Epithelial cell of proximal tubule (primary cell): ENCODE measurements around the gene ZNF789. TPM values are rescaled to one million over a fixed set of nuclear protein-coding genes. Genes with fewer than 3 reads are reported as not detected.

ENCODE experiments used
- DNase-seq: peaks from one replicate; pipeline ENCODE4 v3.0.0-alpha.2; 2011; ENCODE audit warnings: low read depth
- H3K4me3 ChIP-seq: 2 replicates; pipeline ENCODE4 v1.5.1; 2011; ENCODE audit warnings: low read depth, mild to moderate bottlenecking, low read length
- total RNA-seq: library from RNA; depleted of rRNA; stranded (reverse); fragments of >200 nt; gene quantifications from 2 replicates; pipeline ENCODE4 v1.2.3, GENCODE V29; 2015
- TF ChIP-seq, protein P1 (sequence below): conservative IDR thresholded peaks from 2 replicates; pipeline ENCODE4 v1.5.1; 2012; ENCODE audit warnings: low read depth, mild to moderate bottlenecking, low read length

ZNF789 gene
- total RNA-seq, 1 donor from 2014 or later: 11.6 TPM

DNA sequence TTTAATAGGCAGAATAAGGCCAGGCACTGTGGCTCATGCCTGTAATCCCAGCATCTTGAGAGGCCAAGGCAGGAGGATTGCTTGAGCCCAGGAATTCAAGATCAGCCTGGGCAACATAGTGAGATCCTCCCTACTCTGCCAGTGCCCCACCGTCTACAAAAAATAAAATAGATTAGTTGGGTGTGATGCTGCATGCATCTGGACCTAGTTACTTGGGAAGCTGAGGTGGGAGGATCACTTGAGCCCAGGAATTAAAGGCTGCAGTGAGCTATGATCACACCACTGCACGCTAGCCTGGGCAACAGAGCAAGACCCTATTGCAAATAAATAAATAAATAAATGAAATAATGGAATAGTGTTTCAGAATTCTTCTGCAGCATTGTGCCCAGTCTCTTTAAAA lies 63.0 kb downstream of the ZNF789 start:
- H3K4me3 ChIP-seq: no peak overlapping the region
- TF ChIP-seq, protein P1, sequence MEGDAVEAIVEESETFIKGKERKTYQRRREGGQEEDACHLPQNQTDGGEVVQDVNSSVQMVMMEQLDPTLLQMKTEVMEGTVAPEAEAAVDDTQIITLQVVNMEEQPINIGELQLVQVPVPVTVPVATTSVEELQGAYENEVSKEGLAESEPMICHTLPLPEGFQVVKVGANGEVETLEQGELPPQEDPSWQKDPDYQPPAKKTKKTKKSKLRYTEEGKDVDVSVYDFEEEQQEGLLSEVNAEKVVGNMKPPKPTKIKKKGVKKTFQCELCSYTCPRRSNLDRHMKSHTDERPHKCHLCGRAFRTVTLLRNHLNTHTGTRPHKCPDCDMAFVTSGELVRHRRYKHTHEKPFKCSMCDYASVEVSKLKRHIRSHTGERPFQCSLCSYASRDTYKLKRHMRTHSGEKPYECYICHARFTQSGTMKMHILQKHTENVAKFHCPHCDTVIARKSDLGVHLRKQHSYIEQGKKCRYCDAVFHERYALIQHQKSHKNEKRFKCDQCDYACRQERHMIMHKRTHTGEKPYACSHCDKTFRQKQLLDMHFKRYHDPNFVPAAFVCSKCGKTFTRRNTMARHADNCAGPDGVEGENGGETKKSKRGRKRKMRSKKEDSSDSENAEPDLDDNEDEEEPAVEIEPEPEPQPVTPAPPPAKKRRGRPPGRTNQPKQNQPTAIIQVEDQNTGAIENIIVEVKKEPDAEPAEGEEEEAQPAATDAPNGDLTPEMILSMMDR: no peak
- DNase-seq: no peak

Other genes starting within 250 kb of the ZNF789 start
- gene MYH16, start 200.1 kb upstream of the ZNF789 start, total RNA-seq: 1.0 and 1.4 TPM in 2 replicates
- gene ARPC1A, start 147.0 kb upstream of the ZNF789 start, total RNA-seq: 198 and 233 TPM in 2 replicates
- 378 and 509 TPM in 2 replicates for gene ARPC1B, start 98.2 kb upstream of the ZNF789 start, total RNA-seq
- 123 and 159 TPM in 2 replicates for gene PDAP1, start 64.3 kb upstream of the ZNF789 start, total RNA-seq
- 134 and 136 TPM in 2 replicates for gene BUD31, start 63.9 kb upstream of the ZNF789 start, total RNA-seq
- 4.0 and 7.2 TPM in 2 replicates for gene PTCD1, start 34.1 kb upstream of the ZNF789 start, total RNA-seq
- gene CPSF4, start 33.9 kb upstream of the ZNF789 start, total RNA-seq: 15.8 and 43.1 TPM in 2 replicates
- gene ATP5MF, start 6.7 kb upstream of the ZNF789 start, total RNA-seq: 1,313 and 2,133 TPM in 2 replicates
- gene ZNF394, start 27.4 kb downstream of the ZNF789 start, total RNA-seq: 14.7 and 15.7 TPM in 2 replicates
- gene ZKSCAN5, start 31.8 kb downstream of the ZNF789 start, total RNA-seq: 7.7 and 8.2 TPM in 2 replicates
- gene FAM200A, start 79.2 kb downstream of the ZNF789 start, total RNA-seq: 6.0 and 6.2 TPM in 2 replicates
- gene ZNF655, start 85.8 kb downstream of the ZNF789 start, total RNA-seq: 31.5 and 53.8 TPM in 2 replicates
- gene TMEM225B, start 125.4 kb downstream of the ZNF789 start, total RNA-seq: 0.17 and 0.43 TPM in 2 replicates
- 7.4 and 11.0 TPM in 2 replicates for gene ZSCAN25, start 144.1 kb downstream of the ZNF789 start, total RNA-seq
- gene CYP3A5, start 207.1 kb downstream of the ZNF789 start, total RNA-seq: 0.75 TPM in 1 of 2 replicates, not detected in the other